PFSK-1 (cell line): ENCODE data around the gene TBXA2R.

Experiments
- FOXP2 ChIP-seq: optimal IDR thresholded peaks from 2 replicates; pipeline ENCODE3; 2011; ENCODE audit warnings: borderline replicate concordance, control low read depth, inconsistent platforms; ENCODE audit not compliant: insufficient read depth; ENCODE audit errors: extremely low read length, extremely low read depth
- TF ChIP-seq, protein P1 (sequence below), 2 experiments: IDR thresholded peaks; 2 replicates each; pipeline versions ENCODE4 v1.6.1 to v1.8.0; 2011 to 2012; ENCODE audit warnings: low read depth in 2 of 2, low read length in 2 of 2, control low read depth in 1 of 2, inconsistent platforms in 1 of 2, mild to moderate bottlenecking in 1 of 2, moderate library complexity in 1 of 2; ENCODE audit not compliant: insufficient read depth in 1 of 2

DNA sequence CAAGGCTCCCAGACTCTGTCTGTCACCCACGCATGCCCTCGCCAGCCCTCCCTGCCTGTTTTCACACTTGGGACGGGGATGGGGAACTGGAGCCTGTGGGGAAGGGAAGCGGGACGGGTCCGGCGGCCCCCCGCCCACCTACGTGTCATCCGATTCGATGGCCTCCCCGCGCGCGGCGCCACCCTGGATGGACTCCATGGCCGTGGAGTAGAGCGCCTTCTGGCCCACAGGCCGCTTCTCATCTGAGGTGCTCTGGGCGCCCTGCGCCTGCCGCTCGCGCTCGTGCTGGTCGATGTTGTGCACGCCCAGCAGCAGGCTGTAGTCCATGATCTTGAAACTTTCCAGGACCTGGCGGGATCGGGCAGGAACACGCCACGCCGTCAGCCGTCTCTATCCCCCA is 45.0 kb upstream of the TBXA2R start:
- TF ChIP-seq FOXP2 = no peak
- TF ChIP-seq, protein P1, sequence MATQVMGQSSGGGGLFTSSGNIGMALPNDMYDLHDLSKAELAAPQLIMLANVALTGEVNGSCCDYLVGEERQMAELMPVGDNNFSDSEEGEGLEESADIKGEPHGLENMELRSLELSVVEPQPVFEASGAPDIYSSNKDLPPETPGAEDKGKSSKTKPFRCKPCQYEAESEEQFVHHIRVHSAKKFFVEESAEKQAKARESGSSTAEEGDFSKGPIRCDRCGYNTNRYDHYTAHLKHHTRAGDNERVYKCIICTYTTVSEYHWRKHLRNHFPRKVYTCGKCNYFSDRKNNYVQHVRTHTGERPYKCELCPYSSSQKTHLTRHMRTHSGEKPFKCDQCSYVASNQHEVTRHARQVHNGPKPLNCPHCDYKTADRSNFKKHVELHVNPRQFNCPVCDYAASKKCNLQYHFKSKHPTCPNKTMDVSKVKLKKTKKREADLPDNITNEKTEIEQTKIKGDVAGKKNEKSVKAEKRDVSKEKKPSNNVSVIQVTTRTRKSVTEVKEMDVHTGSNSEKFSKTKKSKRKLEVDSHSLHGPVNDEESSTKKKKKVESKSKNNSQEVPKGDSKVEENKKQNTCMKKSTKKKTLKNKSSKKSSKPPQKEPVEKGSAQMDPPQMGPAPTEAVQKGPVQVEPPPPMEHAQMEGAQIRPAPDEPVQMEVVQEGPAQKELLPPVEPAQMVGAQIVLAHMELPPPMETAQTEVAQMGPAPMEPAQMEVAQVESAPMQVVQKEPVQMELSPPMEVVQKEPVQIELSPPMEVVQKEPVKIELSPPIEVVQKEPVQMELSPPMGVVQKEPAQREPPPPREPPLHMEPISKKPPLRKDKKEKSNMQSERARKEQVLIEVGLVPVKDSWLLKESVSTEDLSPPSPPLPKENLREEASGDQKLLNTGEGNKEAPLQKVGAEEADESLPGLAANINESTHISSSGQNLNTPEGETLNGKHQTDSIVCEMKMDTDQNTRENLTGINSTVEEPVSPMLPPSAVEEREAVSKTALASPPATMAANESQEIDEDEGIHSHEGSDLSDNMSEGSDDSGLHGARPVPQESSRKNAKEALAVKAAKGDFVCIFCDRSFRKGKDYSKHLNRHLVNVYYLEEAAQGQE (IDR thresholded peaks at IDR 0.05; ENCODE audit: insufficient read depth in 1 of 2, low read depth in 2 of 2, low read length in 2 of 2) = no peak
